ENCODE measurements around the gene MTO1.
"Not testable (repeated sequence)": the region's sequence is repeated elsewhere in the genome, so short reads cannot be mapped to it uniquely, and the experiment has no call there.

Gene MTO1

DNA sequence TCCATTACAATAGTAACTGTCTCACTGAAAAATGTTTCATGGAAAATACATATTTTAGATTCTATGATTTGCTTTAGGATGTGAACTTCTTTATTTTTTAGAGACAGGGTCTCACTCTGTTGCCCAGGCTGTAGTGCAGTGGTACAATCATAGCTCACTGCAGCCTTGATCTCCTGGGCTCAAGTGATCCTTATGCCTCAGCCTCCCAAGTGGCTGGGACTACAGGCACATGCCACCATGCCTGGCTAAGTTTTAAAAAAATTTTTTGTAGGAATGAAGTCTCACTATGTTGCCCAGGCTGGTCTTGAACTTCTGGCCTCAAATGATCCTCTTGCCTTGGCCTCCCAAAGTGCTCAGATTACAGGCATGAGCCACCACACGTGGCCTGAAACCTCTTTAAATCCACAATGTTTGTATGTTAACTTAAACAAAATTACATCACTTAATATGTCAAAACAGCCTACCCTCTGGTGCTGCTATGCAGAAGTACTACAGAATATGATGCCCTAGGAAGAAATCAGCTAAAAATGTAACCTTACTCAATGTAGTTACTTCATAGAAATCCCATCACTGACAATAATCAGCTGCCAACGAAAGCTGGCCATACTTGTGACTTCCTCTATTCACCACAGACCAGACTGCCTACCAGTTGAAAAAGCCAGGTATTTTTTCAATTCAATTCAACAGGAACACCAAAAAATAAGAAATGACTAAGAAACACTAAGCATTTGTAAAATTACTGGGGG, 41.7 kb downstream of the MTO1 start:
- TF ChIP-seq, protein P1, sequence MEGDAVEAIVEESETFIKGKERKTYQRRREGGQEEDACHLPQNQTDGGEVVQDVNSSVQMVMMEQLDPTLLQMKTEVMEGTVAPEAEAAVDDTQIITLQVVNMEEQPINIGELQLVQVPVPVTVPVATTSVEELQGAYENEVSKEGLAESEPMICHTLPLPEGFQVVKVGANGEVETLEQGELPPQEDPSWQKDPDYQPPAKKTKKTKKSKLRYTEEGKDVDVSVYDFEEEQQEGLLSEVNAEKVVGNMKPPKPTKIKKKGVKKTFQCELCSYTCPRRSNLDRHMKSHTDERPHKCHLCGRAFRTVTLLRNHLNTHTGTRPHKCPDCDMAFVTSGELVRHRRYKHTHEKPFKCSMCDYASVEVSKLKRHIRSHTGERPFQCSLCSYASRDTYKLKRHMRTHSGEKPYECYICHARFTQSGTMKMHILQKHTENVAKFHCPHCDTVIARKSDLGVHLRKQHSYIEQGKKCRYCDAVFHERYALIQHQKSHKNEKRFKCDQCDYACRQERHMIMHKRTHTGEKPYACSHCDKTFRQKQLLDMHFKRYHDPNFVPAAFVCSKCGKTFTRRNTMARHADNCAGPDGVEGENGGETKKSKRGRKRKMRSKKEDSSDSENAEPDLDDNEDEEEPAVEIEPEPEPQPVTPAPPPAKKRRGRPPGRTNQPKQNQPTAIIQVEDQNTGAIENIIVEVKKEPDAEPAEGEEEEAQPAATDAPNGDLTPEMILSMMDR (IDR thresholded peaks at IDR 0.05; ENCODE audit: extremely low read depth, insufficient read depth, missing control alignments): no peak
- DNase-seq (ENCODE audit: low spot score): no peak
- in situ Hi-C loops (cut with MboI; ENCODE audit: low pct_unique_long_range_greater_than_20kb, low sequenced_read_pairs, unreplicated experiment): no loop called here

DNA sequence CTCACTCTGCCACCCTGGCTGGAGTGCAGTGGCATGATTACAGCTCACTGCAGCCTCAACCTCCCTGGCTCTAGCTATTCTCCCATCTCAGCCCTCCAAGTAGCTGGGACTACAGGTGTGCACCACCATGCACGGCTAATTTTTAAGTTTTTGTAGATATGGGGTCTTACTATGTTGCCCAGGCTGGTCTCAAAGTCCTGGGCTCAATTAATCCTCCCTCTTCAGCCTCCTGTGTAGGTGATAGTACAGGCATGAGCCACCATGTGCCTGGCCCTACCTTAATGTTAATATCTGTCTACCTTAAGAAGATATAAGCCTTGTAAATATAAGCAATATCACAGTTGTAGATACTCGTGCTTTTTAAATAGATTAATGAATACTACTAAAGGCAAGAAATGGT, 42.6 kb downstream of the MTO1 start:
- TF ChIP-seq, protein P1 (IDR thresholded peaks at IDR 0.05; ENCODE audit: extremely low read depth, insufficient read depth, missing control alignments): no peak
- DNase-seq (ENCODE audit: low spot score): no peak
- in situ Hi-C loops (cut with MboI; ENCODE audit: low pct_unique_long_range_greater_than_20kb, low sequenced_read_pairs, unreplicated experiment): no loop called here

DNA sequence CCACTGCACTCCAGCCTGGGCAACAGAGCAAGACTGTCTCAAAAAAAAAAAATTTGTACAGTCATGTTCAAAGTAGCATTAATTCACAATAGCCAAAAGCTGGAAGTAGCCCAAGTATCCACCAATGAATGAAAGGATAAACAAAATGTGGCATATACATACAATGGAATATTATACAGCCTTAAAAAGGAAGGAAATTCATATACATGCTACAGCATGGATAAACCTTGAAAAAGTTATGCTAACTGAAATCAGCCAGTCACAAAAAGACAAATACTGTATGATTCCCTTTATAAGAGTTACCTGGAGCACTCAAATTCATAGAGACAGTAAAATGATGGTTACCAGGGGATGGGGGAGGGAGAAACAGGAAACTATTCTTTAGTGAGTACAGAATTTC, 43.6 kb downstream of the MTO1 start:
- DNase-seq (ENCODE audit: low spot score): no peak
- in situ Hi-C loops (cut with MboI; ENCODE audit: low pct_unique_long_range_greater_than_20kb, low sequenced_read_pairs, unreplicated experiment): no loop called here
- TF ChIP-seq, protein P1 (IDR thresholded peaks at IDR 0.05; ENCODE audit: extremely low read depth, insufficient read depth, missing control alignments): no peak

DNA sequence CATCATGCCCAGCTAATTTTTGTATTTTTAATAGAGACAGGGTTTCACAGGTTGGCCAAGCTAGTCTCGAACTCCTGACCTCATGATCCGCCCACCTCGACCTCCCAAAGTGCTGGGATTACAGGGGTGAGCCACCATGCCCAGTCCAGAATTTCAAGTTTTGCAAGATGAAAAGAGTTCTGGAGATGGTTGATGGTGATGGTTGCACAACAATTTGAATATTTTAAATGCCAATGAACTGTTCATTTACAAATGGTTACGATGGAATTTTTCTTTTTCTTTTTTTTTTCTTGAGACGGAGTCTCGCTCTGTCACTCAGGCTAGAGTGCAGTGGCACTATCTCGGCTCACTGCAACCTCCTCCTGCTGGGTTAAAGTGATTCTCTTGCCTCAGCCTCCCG, 44.2 kb downstream of the MTO1 start:
- DNase-seq (ENCODE audit: low spot score); in situ Hi-C loops (cut with MboI; ENCODE audit: low pct_unique_long_range_greater_than_20kb, low sequenced_read_pairs, unreplicated experiment): not testable (repeated sequence)

DNA sequence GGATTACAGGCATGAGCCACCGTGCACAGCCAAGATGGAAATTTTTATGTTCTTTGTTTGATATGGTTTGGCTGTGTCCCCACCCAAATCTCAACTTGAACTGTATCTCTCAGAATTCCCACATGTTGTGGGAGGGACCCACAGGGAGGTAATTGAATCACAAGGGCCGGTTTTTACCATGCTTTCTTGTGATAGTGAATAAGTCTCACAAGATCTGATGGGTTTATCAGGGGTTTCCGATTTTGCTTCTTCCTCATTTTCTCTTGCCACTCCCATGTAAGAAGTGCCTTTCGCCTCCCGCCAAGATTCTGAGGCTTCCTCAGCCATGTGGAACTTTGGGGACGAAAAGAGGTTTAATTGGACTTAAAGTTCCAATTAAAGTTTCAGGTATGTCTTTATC, 44.7 kb downstream of the MTO1 start:
- no peak for DNase-seq (ENCODE audit: low spot score)
- in situ Hi-C loops (cut with MboI; ENCODE audit: low pct_unique_long_range_greater_than_20kb, low sequenced_read_pairs, unreplicated experiment): no loop called here
- TF ChIP-seq, protein P1 (IDR thresholded peaks at IDR 0.05; ENCODE audit: extremely low read depth, insufficient read depth, missing control alignments): no peak

DNA sequence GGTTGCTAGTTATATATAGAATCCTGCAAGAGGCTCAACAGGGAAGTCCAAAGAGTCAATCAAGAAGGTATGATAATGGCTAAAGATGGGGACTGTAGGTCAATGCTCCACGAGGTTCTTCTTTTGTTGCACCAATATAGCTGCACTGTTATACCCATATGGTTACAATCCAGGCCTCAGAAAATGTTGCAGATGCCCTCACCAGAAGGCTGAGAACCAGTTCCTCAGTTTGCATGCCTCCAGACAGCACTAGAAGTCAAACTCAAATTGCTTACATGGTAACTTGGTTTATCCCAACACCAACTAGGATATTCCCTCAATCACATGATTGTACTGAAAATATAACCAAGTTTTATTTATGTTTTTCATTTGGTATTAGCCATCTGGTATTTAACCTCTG, 47.2 kb downstream of the MTO1 start:
- in situ Hi-C loops (cut with MboI; ENCODE audit: low pct_unique_long_range_greater_than_20kb, low sequenced_read_pairs, unreplicated experiment): no loop called here
- TF ChIP-seq, protein P1 (IDR thresholded peaks at IDR 0.05; ENCODE audit: extremely low read depth, insufficient read depth, missing control alignments): no peak
- DNase-seq (ENCODE audit: low spot score): no peak

DNA sequence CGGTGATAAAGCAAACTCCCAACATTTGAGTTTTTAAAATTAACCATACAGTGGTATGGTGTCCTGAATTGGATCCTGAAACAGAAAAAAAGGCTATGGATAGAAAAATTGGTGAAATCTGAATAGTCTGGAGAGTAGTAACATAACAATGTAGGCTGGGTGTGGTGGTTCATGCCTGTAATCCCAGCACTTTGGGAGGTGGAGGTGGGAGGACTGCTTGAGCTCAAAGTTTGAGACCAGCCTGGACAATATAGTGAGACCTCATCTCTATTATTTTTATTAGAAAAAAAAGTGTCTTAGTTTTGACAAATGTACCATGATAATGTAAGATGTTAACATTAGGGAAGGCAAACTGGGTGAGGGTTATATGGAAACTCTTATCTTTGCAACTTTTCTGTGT, 48.3 kb downstream of the MTO1 start:
- TF ChIP-seq, protein P1 (IDR thresholded peaks at IDR 0.05; ENCODE audit: extremely low read depth, insufficient read depth, missing control alignments): no peak
- DNase-seq (ENCODE audit: low spot score): no peak
- in situ Hi-C loops (cut with MboI; ENCODE audit: low pct_unique_long_range_greater_than_20kb, low sequenced_read_pairs, unreplicated experiment): loop anchor here (10.0 kb wide), 1 partner anchor 105 kb away; no protein-coding TSS in a partner anchor
